HG02588 (cell line): Measurements from ENCODE around the gene ACVRL1.

Source experiments
- ATAC-seq: cut with Tn5 transposase; IDR thresholded peaks from one replicate; pipeline ENCODE4 v1.9.1; 2021; ENCODE audit warnings: mild to moderate bottlenecking, moderate library complexity; ENCODE audit not compliant: unreplicated experiment

Gene ACVRL1

DNA sequence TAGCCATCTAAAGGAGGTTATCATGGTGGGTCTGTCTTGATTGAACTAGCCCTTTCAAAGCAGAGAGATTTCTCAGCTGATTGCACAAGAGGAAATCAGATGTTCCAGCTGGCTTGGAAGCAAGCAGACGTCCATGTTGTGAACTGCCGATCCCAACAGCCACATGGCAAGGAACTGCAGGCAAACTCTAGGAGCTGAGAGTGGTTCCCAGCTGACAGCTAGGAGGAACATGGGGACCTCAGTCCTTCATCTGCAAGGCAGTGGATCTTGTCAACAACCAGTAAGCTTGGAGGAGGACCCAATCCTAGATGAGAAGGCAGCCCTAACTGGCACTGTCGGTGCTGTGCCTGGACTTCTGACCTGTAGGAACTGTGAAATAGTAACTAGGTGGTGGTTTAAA lies 51.9 kb downstream of the ACVRL1 start:
- ATAC-seq = no peak

DNA sequence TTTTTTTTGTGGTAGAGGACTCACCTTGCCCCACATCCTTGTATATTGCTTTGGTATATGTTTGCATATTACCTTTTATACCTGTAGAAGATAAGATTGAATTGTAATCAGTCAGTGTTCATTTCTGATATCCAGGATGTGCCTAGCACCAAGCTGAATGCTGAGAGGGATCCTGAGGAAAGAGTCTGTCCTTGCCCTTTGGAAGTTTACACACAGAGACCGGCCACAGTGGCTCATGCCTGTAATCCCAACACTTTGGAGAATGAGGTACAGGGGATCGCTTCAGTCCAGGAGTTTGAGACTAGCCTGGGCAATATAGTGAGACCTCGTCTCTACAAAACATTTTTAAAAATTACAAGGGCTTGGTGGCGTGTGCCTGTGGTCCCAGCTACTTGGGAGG lies 52.6 kb downstream of the ACVRL1 start:
- no peak for ATAC-seq

DNA sequence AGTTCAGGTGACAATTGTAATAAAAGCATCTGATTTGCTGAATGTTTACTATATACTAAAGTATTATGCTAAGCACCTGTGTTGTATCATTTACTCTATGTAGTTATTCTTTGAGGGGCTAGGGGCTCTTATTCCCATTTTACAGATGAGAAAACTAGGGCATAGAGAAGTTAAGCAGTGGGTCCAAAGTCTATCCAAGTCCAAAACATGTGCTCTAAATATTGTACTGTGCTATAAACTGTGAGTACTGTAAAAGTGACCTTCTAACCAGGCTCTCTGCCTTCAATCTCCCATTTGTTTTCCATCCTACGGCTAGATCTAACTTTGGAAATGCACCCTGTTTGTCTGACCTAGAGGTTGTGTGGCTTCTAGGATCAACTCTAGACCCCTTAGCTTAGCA lies 53.2 kb downstream of the ACVRL1 start:
- no peak for ATAC-seq

DNA sequence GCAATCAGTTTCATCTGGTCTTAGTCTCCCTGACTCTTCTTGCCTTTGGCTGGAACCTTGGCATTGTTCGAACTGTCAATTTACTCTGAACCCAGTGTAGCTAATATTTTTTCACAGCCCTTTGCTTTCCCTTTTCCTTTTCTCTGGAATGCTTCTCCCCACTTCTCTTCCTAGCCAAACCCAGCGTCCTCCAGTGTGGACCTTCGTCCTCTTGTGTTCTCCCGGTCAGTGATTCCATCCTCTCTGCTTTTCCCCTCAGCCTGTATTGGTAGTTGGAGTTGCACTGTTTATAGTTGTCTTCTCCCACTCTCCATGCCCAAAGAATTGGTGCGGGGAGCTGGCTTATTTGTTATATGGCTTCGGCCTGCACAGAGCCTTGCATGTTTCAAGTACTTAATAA lies 53.6 kb downstream of the ACVRL1 start:
- no peak for ATAC-seq

DNA sequence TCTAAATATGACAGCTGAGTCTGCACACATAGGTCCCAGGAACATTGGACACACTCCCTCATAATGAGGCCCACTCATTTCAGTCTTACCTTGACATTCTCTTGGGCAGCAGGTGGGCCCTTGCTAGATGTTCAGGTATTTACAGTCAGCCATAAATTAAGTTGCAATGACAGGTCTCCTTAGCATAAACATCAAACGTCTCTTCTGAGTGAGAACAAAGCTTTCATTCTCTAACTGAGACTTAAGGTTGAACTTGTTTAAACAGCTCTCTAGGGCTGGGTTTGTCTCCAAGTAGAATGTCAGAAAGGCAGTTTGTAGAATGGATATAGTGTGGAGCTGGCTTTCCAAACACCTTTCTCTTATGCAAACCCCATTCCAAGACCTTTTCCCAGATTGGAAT lies 54.5 kb downstream of the ACVRL1 start:
- ATAC-seq = no peak

DNA sequence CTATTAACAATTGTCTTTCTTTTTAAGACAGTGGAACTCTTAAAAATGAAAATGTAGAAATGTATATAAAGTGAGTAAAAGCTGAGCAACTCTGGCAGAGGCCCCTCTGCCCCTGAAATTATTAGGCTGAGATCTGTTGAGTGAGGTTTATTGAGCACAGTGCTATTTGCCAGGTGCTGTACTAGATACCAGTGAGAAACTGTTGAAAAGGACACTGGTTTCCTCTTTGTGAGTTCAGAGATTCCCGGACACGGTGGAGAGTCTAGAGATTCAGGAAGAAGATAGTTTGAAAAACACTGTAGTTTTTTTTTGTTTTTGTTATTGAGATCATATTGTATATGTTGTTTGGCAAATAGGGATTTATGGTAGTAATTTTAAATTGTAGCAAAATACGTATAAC lies 55.4 kb downstream of the ACVRL1 start:
- ATAC-seq = no peak

DNA sequence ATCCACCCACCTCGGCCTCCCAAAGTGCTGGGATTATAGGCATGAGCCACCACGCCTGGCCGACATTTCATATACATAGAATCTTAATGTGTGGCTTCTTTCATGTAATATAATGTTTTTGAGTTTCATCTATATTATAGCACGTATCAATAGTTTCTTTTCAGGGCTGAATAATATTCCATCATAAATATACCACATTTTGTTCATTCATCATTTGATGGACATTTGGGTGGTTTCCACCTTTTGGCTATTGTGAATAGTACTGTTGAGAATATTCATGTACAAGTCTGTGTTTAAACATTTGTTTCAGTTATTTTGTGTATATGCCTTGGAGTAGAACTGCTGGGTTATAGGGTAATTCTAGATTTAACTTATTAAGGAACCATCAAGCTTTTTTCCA lies 56.2 kb downstream of the ACVRL1 start:
- no peak for ATAC-seq

DNA sequence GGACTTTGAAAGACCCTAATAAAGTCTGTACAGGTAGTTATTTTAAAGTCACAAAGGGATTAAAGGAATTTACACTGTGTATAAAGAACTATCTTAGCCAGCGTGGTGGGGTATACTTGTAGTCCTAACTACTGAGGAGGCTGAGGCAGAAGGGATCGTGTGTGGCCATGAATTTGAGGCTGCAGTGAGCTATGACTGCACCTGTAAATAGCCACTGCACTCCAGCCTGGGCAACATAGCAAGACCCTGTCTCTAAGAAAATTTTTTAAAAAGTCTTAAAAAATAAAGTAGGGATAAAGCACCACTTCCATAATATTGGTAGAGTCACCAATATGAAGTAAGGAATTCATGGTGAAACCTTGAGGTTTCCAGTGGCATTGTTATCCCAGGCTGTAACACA lies 62.3 kb downstream of the ACVRL1 start:
- no peak for ATAC-seq

DNA sequence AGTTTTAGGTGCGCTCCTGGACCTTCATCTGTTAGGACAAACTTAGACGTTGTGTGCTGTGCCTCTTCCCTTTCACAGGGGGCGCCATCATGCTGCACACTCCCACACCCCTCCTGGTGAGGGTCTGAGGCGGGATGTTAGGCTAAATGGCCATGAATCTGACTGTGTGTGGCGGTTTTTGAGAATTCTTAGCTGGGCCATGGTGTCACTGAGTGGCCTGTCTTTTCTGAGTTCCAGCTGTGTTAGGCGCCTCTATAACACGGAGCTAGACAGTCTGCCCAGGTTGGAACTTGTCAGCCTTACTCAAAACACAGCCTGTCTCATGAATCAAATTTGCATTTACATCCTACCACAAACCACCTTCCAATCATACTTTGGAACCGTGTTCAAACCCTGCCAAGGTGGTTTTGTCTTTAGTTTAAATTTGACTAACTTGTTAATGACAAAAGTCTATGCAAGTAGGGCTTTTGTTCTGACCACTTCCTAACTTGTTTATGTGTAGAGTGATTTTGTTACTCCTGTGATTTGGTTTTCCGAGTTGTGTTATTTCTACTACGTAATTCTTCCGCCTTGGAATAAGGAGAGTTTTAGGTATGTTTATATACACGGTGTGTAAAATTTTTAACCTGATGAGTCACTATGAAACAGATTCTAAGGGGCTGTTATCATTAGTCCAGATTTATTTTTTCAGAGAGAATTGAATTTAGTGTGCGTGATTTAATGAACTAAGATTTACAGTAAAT lies 63.8 kb downstream of the ACVRL1 start:
- ATAC-seq = peak; percentile 88

DNA sequence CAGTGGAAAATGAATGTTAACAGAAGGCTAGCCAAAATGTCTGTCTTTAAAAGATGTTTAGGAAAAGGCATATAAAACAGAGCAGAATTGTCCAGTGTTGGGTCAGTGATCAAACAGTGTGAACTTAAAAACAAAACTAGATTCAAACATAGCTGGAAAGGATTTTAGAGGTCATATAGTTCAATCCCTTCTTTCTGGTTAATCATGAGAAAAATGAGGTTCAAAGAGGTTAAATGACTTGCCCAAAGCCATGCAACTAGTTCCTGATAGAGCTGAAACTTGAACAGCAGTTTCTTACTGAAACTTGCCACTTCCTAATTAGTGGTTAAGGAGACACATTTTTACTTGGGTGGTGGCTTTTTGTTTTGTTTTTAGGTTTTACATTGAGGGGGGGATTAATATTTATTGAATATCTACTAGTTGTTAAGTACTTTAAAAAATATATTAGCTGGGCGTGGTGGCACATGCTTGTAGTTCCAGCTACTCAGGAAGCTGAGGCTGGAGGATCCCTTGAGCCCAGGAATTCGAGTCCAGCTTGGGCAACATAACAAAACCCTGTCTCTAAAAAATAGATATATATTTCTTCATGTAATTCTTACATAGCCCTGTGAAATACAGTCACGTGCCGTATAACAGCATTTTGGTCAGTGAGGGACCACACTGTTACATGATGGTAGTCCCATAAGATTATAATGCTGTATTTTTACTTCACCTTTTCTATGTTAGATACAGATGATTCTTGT lies 64.5 kb downstream of the ACVRL1 start:
- ATAC-seq = no peak

DNA sequence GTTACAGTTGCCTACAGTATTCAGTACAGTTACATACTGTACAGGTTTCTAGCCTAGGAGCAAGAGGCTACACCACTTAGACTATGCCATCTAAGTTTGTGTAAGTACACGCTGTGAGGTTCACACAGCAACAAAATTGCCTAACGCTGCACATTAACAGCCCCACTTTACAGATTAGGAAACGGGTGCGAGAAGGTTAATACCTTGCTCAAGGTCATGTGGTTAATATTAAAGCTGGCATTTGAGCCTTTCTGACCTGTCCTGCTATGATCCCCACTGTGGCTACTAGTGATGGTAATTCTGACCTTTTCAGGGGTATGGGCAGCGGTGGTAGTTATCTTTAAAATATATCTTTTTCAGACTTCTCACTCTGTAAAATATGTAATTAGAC lies 65.1 kb downstream of the ACVRL1 start:
- no peak for ATAC-seq

DNA sequence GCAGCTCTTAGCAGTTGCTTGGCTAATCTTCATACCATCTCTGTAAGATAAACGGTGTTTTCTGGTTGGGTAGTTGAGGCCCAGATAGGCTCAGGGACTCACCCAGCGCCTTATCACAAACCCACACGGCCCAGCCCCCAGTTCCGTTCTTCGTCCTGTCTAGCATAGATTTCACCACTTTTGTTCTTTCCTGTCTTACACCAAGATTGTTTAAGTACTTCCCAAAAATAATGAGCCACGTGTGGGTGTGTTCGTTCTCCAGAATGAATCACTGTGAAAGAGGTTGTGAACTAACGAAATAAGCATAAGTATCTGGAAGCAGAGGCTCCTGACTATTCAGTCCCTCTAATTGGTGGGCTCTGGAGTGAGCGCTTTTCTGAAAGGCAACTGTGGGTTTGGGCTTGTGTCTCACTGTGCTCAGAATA lies 65.6 kb downstream of the ACVRL1 start:
- ATAC-seq = no peak
